C4-2B (cell line): ENCODE measurements around the gene TMEM52.

Source experiments
- ZFX ChIP-seq: fragments of 450-650 bp; IDR thresholded peaks from 2 replicates; pipeline ENCODE4 v1.6.1; 2017
- TF ChIP-seq, protein P1 (sequence below): fragments of 450-650 bp; conservative IDR thresholded peaks from 2 replicates; pipeline ENCODE4 v1.5.1; 2017; ENCODE audit warnings: mild to moderate bottlenecking

DNA sequence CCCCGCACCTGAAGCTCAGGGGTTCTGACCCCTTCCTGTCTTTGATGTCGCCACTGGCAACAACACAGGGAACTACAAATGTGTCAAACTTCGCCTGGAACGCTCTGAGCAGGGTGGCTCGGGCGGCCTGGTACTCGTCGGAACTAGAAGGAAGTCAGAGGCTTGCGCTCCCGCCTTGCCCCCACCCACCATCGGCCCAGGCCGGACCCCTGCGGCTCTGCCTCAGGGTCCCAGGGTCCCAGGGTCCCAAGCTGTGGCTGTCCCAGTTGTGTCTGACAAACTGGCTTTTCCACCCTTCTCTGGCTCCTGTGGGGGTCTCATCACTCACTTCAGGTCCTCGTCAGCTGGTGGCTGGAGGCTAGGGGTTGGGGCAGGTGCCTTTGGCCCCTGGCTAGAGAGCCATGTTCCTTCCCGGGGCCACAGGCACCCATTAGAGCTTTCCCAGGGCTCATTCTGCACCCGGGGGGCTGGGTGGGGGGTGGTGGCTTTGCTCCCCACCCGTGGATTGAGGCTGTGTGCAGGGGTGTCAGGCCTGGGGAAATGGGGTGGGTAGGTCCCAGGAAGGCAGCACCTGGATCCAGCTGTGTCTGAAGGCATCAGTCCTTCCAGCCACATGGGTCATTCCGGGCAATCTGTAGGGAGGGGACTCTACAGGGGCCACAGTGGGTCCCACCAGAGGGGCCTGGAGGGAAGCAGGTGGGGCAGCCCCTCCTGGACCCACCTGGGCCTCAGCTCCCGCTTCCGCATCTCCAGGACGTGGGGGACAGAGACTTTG, 8.0 kb upstream of the TMEM52 start:
- TF ChIP-seq, protein P1, sequence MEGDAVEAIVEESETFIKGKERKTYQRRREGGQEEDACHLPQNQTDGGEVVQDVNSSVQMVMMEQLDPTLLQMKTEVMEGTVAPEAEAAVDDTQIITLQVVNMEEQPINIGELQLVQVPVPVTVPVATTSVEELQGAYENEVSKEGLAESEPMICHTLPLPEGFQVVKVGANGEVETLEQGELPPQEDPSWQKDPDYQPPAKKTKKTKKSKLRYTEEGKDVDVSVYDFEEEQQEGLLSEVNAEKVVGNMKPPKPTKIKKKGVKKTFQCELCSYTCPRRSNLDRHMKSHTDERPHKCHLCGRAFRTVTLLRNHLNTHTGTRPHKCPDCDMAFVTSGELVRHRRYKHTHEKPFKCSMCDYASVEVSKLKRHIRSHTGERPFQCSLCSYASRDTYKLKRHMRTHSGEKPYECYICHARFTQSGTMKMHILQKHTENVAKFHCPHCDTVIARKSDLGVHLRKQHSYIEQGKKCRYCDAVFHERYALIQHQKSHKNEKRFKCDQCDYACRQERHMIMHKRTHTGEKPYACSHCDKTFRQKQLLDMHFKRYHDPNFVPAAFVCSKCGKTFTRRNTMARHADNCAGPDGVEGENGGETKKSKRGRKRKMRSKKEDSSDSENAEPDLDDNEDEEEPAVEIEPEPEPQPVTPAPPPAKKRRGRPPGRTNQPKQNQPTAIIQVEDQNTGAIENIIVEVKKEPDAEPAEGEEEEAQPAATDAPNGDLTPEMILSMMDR: no peak
- TF ChIP-seq ZFX: no peak
